GM23338 (cell line): ENCODE results near the gene FNDC11. TPM values are rescaled to one million over a fixed set of nuclear protein-coding genes. Genes with fewer than 3 reads are reported as not detected.

Experiments used
- ATAC-seq: fragments of 200-7000 bp; cut with Tn5 transposase; 3 replicates; pipeline ENCODE4 v1.9.1; 2020
- DNase-seq: peaks from one replicate; pipeline ENCODE4 v3.0.0-alpha.2; 2015; ENCODE audit warnings: low spot score
- H2AFZ ChIP-seq: fragments of 200-600 bp; sonication (generic); 2 replicates; pipeline ENCODE4 v1.8.0; 2016; ENCODE audit warnings: antibody characterized with exemption, mild to moderate bottlenecking, moderate library complexity
- H3F3A ChIP-seq: fragments of 200-600 bp; sonication (generic); replicated peaks from 2 replicates; pipeline ENCODE4 v1.8.0; 2017; ENCODE audit warnings: antibody characterized with exemption, mixed run types, low read depth
- H3K27ac ChIP-seq: fragments of 200-600 bp; sonication (generic); 2 replicates; pipeline ENCODE4 v1.6.1; 2016; ENCODE audit warnings: low read depth
- H3K27me3 ChIP-seq: fragments of 200-600 bp; sonication (generic); 2 replicates; pipeline ENCODE4 v1.8.0; 2016; ENCODE audit warnings: mild to moderate bottlenecking, mixed run types, moderate library complexity; ENCODE audit not compliant: insufficient read depth
- H3K36me3 ChIP-seq: fragments of 200-600 bp; sonication (generic); 2 replicates; pipeline ENCODE4 v1.8.0; 2016; ENCODE audit warnings: mild to moderate bottlenecking; ENCODE audit not compliant: insufficient read depth
- H3K4me1 ChIP-seq: fragments of 200-600 bp; sonication (generic); 2 replicates; pipeline ENCODE4 v1.8.0; 2016; ENCODE audit warnings: mild to moderate bottlenecking, moderate library complexity; ENCODE audit not compliant: insufficient read depth
- H3K4me2 ChIP-seq: fragments of 200-600 bp; sonication (generic); 2 replicates; pipeline ENCODE4 v1.7.1; 2017; ENCODE audit warnings: mixed run types
- H3K4me3 ChIP-seq: fragments of 200-600 bp; sonication (generic); 2 replicates; pipeline ENCODE4 v1.6.1; 2016; ENCODE audit warnings: mixed run types
- H3K79me2 ChIP-seq: fragments of 200-600 bp; sonication (generic); replicated peaks from 2 replicates; pipeline ENCODE4 v1.8.0; 2017; ENCODE audit warnings: mild to moderate bottlenecking; ENCODE audit not compliant: insufficient read depth
- H3K9me2 ChIP-seq: fragments of 200-600 bp; sonication (generic); 2 replicates; pipeline ENCODE4 v1.8.0; 2017; ENCODE audit not compliant: insufficient read depth
- H4K20me1 ChIP-seq: fragments of 200-600 bp; sonication (generic); replicated peaks from 2 replicates; pipeline ENCODE4 v1.8.0; 2017; ENCODE audit warnings: mild to moderate bottlenecking; ENCODE audit not compliant: insufficient read depth
- H3K27ac Mint-ChIP-seq: 2 replicates; pipeline ENCODE4 v1.8.0; 2020; ENCODE audit warnings: inconsistent platforms, mild to moderate bottlenecking, moderate library complexity, mixed read lengths
- H3K27me3 Mint-ChIP-seq: 3 replicates; pipeline ENCODE4 v1.8.0; 2022; ENCODE audit warnings: low read depth, mild to moderate bottlenecking, moderate library complexity, mixed read lengths, inconsistent platforms; ENCODE audit not compliant: insufficient read depth, poor library complexity
- H3K36me3 Mint-ChIP-seq: 3 replicates; pipeline ENCODE4 v1.8.0; 2021; ENCODE audit warnings: low read depth, mild to moderate bottlenecking, inconsistent platforms, moderate library complexity, mixed read lengths
- H3K4me1 Mint-ChIP-seq: 3 replicates; pipeline ENCODE4 v1.8.0; 2020; ENCODE audit warnings: mild to moderate bottlenecking, inconsistent platforms, mixed read lengths
- H3K4me3 Mint-ChIP-seq: 3 replicates; pipeline ENCODE4 v1.8.0; 2021; ENCODE audit warnings: moderate library complexity, mild to moderate bottlenecking, inconsistent platforms, mixed read lengths
- H3K9me3 Mint-ChIP-seq: 3 replicates; pipeline ENCODE4 v1.8.0; 2020; ENCODE audit warnings: moderate library complexity, mild to moderate bottlenecking, inconsistent platforms, mixed read lengths
- CTCF ChIP-seq, 2 experiments: fragments of 200-600 bp in 1 of 2; sonication (generic) in 1 of 2; conservative IDR thresholded peaks; 2 replicates each; pipeline versions ENCODE4 v1.5.1 to v1.6.1; 2016 to 2017; ENCODE audit warnings: antibody characterized with exemption in 2 of 2, low read depth in 2 of 2, mild to moderate bottlenecking in 2 of 2, moderate library complexity in 1 of 2
- EZH2 ChIP-seq: fragments of 200-600 bp; sonication (generic); IDR thresholded peaks from one replicate; pipeline ENCODE4 v1.8.0; 2017; ENCODE audit warnings: antibody characterized with exemption, mild to moderate bottlenecking, low read depth; ENCODE audit not compliant: unreplicated experiment
- JUNB ChIP-seq: IDR thresholded peaks from one replicate; pipeline ENCODE4 v1.6.1; 2016; ENCODE audit warnings: antibody characterized with exemption; ENCODE audit not compliant: unreplicated experiment
- NANOG ChIP-seq: IDR thresholded peaks from 2 replicates; pipeline ENCODE4 v1.6.1; 2016; ENCODE audit warnings: antibody characterized with exemption, borderline replicate concordance
- POLR2AphosphoS5 ChIP-seq: IDR thresholded peaks from 2 replicates; pipeline ENCODE4 v1.6.1; 2016; ENCODE audit warnings: antibody characterized with exemption, low read depth
- STAT1 ChIP-seq: IDR thresholded peaks from one replicate; pipeline ENCODE4 v1.6.1; 2016; ENCODE audit warnings: antibody characterized with exemption; ENCODE audit not compliant: unreplicated experiment
- ZNF114 ChIP-seq: fragments of 250-450 bp; sonication (Bioruptor Pico); IDR thresholded peaks from 2 replicates; pipeline ENCODE4 v1.5.0; 2020; ENCODE audit warnings: mild to moderate bottlenecking, moderate library complexity
- ZNF331 ChIP-seq: fragments of 250-450 bp; sonication (Bioruptor Pico); IDR thresholded peaks from 2 replicates; pipeline ENCODE4 v1.5.0; 2020; ENCODE audit warnings: low read depth, mild to moderate bottlenecking, moderate library complexity
- polyA plus RNA-seq: library from polyadenylated mRNA; unstranded; fragments of >200 nt; fragmentation: Nextera tagmentation; extraction: Ambion mirVana; gene quantifications from 2 replicates; pipeline ENCODE4 v1.2.1, GENCODE V29; 2016
- total RNA-seq: library from RNA; depleted of rRNA; stranded (reverse); fragments of >200 nt; shearing (Covaris generic); gene quantifications from 2 replicates; pipeline ENCODE4 v1.2.3, GENCODE V29; 2014
- TF ChIP-seq, protein P1 (sequence below): IDR thresholded peaks from one replicate; pipeline ENCODE4 v1.6.1; 2018; ENCODE audit warnings: antibody characterized with exemption; ENCODE audit not compliant: unreplicated experiment
- TF ChIP-seq, protein P2 (sequence below): IDR thresholded peaks from 2 replicates; pipeline ENCODE4 v1.6.1; 2016; ENCODE audit warnings: antibody characterized with exemption

Gene FNDC11
- total and polyA plus RNA-seq, 2 experiments from 2014 or later, result 3.4 to 5.3 TPM

- TF ChIP-seq CTCF (conservative IDR thresholded peaks at IDR 0.05; ENCODE audit: low read depth in 2 of 2) (no peak), ZNF114 (CRISPR knock-in tag) (no peak)
These were observed 40.1 kb downstream of the FNDC11 start (continued) for GRCh38 chr20:63594043-63594561.

- ATAC-seq (no peak), DNase-seq (no peak)
- Mint-ChIP-seq H3K27me3 (peaks cover 3% of the 10 kb centered on the region), H3K27ac (no peak overlapping the region), H3K4me1 (no peaks in the 10 kb centered on the region), H3K4me3 (no peak overlapping the region), H3K36me3 (peaks cover 22% of the 10 kb centered on the region), H3K9me3 (no peaks in the 10 kb centered on the region)
- H3F3A ChIP-seq, result no peaks in the 10 kb centered on the region
- TF ChIP-seq EZH2 (no peak), POLR2AphosphoS5 (no peak), ZNF331 (CRISPR knock-in tag) (no peak), NANOG (no peak), STAT1 (no peak), JUNB (no peak)
- TF ChIP-seq, protein P1, sequence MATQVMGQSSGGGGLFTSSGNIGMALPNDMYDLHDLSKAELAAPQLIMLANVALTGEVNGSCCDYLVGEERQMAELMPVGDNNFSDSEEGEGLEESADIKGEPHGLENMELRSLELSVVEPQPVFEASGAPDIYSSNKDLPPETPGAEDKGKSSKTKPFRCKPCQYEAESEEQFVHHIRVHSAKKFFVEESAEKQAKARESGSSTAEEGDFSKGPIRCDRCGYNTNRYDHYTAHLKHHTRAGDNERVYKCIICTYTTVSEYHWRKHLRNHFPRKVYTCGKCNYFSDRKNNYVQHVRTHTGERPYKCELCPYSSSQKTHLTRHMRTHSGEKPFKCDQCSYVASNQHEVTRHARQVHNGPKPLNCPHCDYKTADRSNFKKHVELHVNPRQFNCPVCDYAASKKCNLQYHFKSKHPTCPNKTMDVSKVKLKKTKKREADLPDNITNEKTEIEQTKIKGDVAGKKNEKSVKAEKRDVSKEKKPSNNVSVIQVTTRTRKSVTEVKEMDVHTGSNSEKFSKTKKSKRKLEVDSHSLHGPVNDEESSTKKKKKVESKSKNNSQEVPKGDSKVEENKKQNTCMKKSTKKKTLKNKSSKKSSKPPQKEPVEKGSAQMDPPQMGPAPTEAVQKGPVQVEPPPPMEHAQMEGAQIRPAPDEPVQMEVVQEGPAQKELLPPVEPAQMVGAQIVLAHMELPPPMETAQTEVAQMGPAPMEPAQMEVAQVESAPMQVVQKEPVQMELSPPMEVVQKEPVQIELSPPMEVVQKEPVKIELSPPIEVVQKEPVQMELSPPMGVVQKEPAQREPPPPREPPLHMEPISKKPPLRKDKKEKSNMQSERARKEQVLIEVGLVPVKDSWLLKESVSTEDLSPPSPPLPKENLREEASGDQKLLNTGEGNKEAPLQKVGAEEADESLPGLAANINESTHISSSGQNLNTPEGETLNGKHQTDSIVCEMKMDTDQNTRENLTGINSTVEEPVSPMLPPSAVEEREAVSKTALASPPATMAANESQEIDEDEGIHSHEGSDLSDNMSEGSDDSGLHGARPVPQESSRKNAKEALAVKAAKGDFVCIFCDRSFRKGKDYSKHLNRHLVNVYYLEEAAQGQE, result no peak
- TF ChIP-seq, protein P2, sequence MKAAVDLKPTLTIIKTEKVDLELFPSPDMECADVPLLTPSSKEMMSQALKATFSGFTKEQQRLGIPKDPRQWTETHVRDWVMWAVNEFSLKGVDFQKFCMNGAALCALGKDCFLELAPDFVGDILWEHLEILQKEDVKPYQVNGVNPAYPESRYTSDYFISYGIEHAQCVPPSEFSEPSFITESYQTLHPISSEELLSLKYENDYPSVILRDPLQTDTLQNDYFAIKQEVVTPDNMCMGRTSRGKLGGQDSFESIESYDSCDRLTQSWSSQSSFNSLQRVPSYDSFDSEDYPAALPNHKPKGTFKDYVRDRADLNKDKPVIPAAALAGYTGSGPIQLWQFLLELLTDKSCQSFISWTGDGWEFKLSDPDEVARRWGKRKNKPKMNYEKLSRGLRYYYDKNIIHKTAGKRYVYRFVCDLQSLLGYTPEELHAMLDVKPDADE, result no peak
- no peak overlapping the region for H2AFZ ChIP-seq
- no peaks in the 10 kb centered on the region for H3K36me3 ChIP-seq
- H3K79me2 ChIP-seq, result no peaks in the 10 kb centered on the region
- no peaks in the 10 kb centered on the region for H3K4me1 ChIP-seq
- H4K20me1 ChIP-seq, result no peaks in the 10 kb centered on the region
- H3K4me2 ChIP-seq, result no peak overlapping the region
- H3K4me3 ChIP-seq, result no peak overlapping the region
- no peak overlapping the region for H3K27ac ChIP-seq
- H3K9me2 ChIP-seq, result no peaks in the 10 kb centered on the region
- no peaks in the 10 kb centered on the region for H3K27me3 ChIP-seq
These were observed 41.6 kb downstream of the FNDC11 start for GRCh38 chr20:63595416-63596127.
